GM23248 (cell line): ENCODE data around the gene NUDT4B.
"Not testable (repeated sequence)": the region's sequence is repeated elsewhere in the genome, so short reads cannot be mapped to it uniquely, and the experiment has no call there.

Experiments used
- EZH2 ChIP-seq: fragments of 200-600 bp; sonication (generic); IDR thresholded peaks from 2 replicates; pipeline ENCODE4 v1.6.1; 2018; ENCODE audit warnings: antibody characterized with exemption, mild to moderate bottlenecking; ENCODE audit not compliant: insufficient read depth, poor library complexity, severe bottlenecking
- EZH2phosphoT487 ChIP-seq: fragments of 200-600 bp; sonication (generic); IDR thresholded peaks from 2 replicates; pipeline ENCODE4 v1.6.1; 2018; ENCODE audit warnings: antibody characterized with exemption, moderate library complexity, mild to moderate bottlenecking, low read depth; ENCODE audit not compliant: insufficient read depth

DNA sequence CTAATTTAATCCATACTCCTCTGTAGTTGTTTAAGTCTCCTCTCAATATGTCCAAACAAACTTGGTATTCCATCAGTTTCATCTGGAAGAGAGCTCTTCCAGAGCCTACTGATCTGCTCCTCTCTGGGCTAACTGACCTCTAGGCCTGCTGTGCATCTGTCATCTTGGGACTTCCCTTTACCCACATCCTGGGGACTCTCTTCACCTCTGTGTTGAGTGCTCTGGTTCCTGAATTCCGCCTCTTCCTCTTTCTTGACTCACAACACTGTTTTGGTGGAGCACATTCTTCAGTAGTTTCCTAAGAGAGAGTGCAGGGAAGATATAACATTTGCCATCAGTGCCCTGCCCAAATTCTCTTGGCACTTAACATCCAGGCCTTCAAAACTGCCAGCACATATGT, 13.0 kb upstream of the NUDT4B start:
- not testable (repeated sequence) for TF ChIP-seq EZH2phosphoT487, EZH2
